Hepatocyte (in vitro differentiated cells): Measurements from ENCODE around the gene ACVR2A.

ENCODE experiments used
- EZH2phosphoT487 ChIP-seq: fragments of 200-600 bp; sonication (generic); IDR thresholded peaks from one replicate; pipeline ENCODE4 v1.6.1; 2018; ENCODE audit warnings: antibody characterized with exemption, mild to moderate bottlenecking, low read depth, moderate library complexity; ENCODE audit not compliant: unreplicated experiment, severe bottlenecking
- TF ChIP-seq, protein P1 (sequence below): fragments of 200-600 bp; sonication (generic); IDR thresholded peaks from 2 replicates; pipeline ENCODE4 v1.5.1; 2016; ENCODE audit warnings: antibody characterized with exemption, mild to moderate bottlenecking; ENCODE audit not compliant: poor library complexity

GRCh38 chr2:147850838-147851237 is 6.0 kb downstream of the ACVR2A start:
- TF ChIP-seq, protein P1, sequence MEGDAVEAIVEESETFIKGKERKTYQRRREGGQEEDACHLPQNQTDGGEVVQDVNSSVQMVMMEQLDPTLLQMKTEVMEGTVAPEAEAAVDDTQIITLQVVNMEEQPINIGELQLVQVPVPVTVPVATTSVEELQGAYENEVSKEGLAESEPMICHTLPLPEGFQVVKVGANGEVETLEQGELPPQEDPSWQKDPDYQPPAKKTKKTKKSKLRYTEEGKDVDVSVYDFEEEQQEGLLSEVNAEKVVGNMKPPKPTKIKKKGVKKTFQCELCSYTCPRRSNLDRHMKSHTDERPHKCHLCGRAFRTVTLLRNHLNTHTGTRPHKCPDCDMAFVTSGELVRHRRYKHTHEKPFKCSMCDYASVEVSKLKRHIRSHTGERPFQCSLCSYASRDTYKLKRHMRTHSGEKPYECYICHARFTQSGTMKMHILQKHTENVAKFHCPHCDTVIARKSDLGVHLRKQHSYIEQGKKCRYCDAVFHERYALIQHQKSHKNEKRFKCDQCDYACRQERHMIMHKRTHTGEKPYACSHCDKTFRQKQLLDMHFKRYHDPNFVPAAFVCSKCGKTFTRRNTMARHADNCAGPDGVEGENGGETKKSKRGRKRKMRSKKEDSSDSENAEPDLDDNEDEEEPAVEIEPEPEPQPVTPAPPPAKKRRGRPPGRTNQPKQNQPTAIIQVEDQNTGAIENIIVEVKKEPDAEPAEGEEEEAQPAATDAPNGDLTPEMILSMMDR = no peak
- no peak for TF ChIP-seq EZH2phosphoT487
